Aorta (tissue), 5 donors: ENCODE results near the gene SLC38A4. TPM values are rescaled to one million over a fixed set of nuclear protein-coding genes. Genes with fewer than 3 reads are reported as not detected.

Experiments
- ATAC-seq: fragments of 200-7000 bp; cut with Tn5 transposase; one replicate; pipeline ENCODE4 v1.9.1; 2022; ENCODE audit warnings: moderate library complexity; ENCODE audit not compliant: low FRiP score
- DNase-seq, 2 donors: peaks; one replicate each; pipeline ENCODE4 v3.0.0-alpha.2; 2020
- H3K27ac ChIP-seq, 2 donors: one replicate each; pipeline ENCODE4 v1.5.1; 2013; ENCODE audit warnings: low read length in 2 of 2, mild to moderate bottlenecking in 2 of 2, moderate library complexity in 2 of 2, control low read depth in 1 of 2, inconsistent platforms in 1 of 2, low read depth in 1 of 2
- H3K27me3 ChIP-seq, 2 donors: one replicate each; pipeline ENCODE4 v1.6.1; 2013; ENCODE audit warnings: control low read depth in 1 of 2, low read length in 1 of 2, mild to moderate bottlenecking in 1 of 2, moderate library complexity in 1 of 2; ENCODE audit not compliant: insufficient read depth in 2 of 2, control insufficient read depth in 1 of 2
- H3K36me3 ChIP-seq, 2 donors: one replicate each; pipeline ENCODE4 v1.6.1; 2013; ENCODE audit warnings: control low read depth in 1 of 2, low read length in 1 of 2, mild to moderate bottlenecking in 1 of 2; ENCODE audit not compliant: insufficient read depth in 2 of 2, control insufficient read depth in 1 of 2
- H3K4me1 ChIP-seq, 2 donors: one replicate each; pipeline ENCODE4 v1.6.1; 2013; ENCODE audit warnings: low read length in 2 of 2, control low read depth in 1 of 2, mild to moderate bottlenecking in 1 of 2, moderate library complexity in 1 of 2; ENCODE audit not compliant: insufficient read depth in 2 of 2, control insufficient read depth in 1 of 2
- H3K4me3 ChIP-seq, 2 donors: one replicate each; pipeline ENCODE4 v1.5.1; 2013; ENCODE audit warnings: low read length in 2 of 2, control low read depth in 1 of 2, mild to moderate bottlenecking in 1 of 2
- H3K9me3 ChIP-seq: one replicate; pipeline ENCODE4 v1.6.1; 2013; ENCODE audit warnings: mild to moderate bottlenecking, low read length; ENCODE audit not compliant: control insufficient read depth
- WGBS, 2 donors: extraction: QIAGEN DNeasy Blood & Tissue Kit; methylation state at CpG; one replicate each; pipeline ENCODE4 v1.1.7; 2013; 5-methylcytosine and 5-hydroxymethylcytosine counted together
- intact Hi-C, 2 donors: fragments of 100-400 bp; cut with DNase I; formaldehyde crosslinking; loops; one replicate each; pipeline versions ENCODE4 v1.14.2 to v1.15.0; 2022
- polyA plus RNA-seq, 2 donors: library from polyadenylated mRNA; stranded (reverse); fragments of 200-250 nt; gene quantifications; one replicate each; pipeline ENCODE4 v1.2.3, GENCODE V29; 2013
- total RNA-seq, 2 donors: library from RNA; stranded (reverse); fragmentation: NEBNext Ultra II Directional; extraction: Animal tissue kit (Norgen Biotek cat#: 25700); gene quantifications; one replicate each; pipeline ENCODE4 v1.2.1, GENCODE V29; 2021
- donor health status: healthy with polysubstance abuse.
- donor health status: Bipolar disorder and iron deficiency.
- donor health status: DM: no; HTN: no; CAD: no.
- donor health status: DM: no; HTN: no; CAD: no.
- donor health status: DM: yes; HTN: yes; CAD: no.

SLC38A4 gene
- total and polyA plus RNA-seq, 4 donors: 0.03 to 0.65 (median 0.12) TPM; not detected in 1

GRCh38 chr12:46788072-46788887 lies 37.5 kb downstream of the SLC38A4 start:
- Histone ChIP-seq H3K9me3 (no peaks in the 10 kb centered on the region), H3K27me3 (no peaks in the 10 kb centered on the region), H3K4me3 (no peak overlapping the region), H3K4me1 (no peaks in the 10 kb centered on the region), H3K27ac (no peak overlapping the region), H3K36me3 (no peaks in the 10 kb centered on the region)
- ATAC-seq: no peak
- DNase-seq: no peak
- WGBS, 2 donors: 66 to 67% methylated on average over 5 of the region's 5 CpGs
- intact Hi-C loops: no loop called here

- no peaks in the 10 kb centered on the region for H3K4me1 ChIP-seq
- no peak overlapping the region for H3K27ac ChIP-seq
- ATAC-seq: no peak
- no peaks in the 10 kb centered on the region for H3K27me3 ChIP-seq
- intact Hi-C loops: no loop called here
- no peaks in the 10 kb centered on the region for H3K36me3 ChIP-seq
- no peak overlapping the region for H3K4me3 ChIP-seq
- DNase-seq: no peak
- no peaks in the 10 kb centered on the region for H3K9me3 ChIP-seq
- 86 to 88% methylated on average over 5 of the region's 5 CpGs for WGBS, 2 donors
These were observed 38.2 kb downstream of the SLC38A4 start for GRCh38 chr12:46787496-46788055.

- ATAC-seq (no peak), DNase-seq (no peak)
- Histone ChIP-seq H3K36me3 (no peaks in the 10 kb centered on the region), H3K4me1 (no peaks in the 10 kb centered on the region), H3K9me3 (no peaks in the 10 kb centered on the region), H3K27ac (no peak overlapping the region), H3K4me3 (no peak overlapping the region), H3K27me3 (no peaks in the 10 kb centered on the region)
- 51 to 52% methylated on average over 3 of the region's 3 CpGs for WGBS, 2 donors
- intact Hi-C loops: no loop called here
These were observed 39.0 kb downstream of the SLC38A4 start for GRCh38 chr12:46786774-46787173.

GRCh38 chr12:46785382-46785781 lies 40.4 kb downstream of the SLC38A4 start:
- ATAC-seq (no peak), DNase-seq (no peak)
- no peaks in the 10 kb centered on the region for H3K27me3 ChIP-seq
- no peak overlapping the region for H3K4me3 ChIP-seq
- no peaks in the 10 kb centered on the region for H3K4me1 ChIP-seq
- H3K9me3 ChIP-seq: no peaks in the 10 kb centered on the region
- H3K27ac ChIP-seq: no peak overlapping the region
- H3K36me3 ChIP-seq: no peaks in the 10 kb centered on the region
- 83 to 91% methylated on average over 3 of the region's 3 CpGs for WGBS, 2 donors
- intact Hi-C loops: no loop called here

GRCh38 chr12:46783871-46784270 lies 41.9 kb downstream of the SLC38A4 start:
- ATAC-seq (no peak), DNase-seq (no peak)
- H3K4me1 ChIP-seq: no peaks in the 10 kb centered on the region
- no peaks in the 10 kb centered on the region for H3K36me3 ChIP-seq
- intact Hi-C loops: no loop called here
- H3K27ac ChIP-seq: no peak overlapping the region
- H3K9me3 ChIP-seq: no peaks in the 10 kb centered on the region
- no peaks in the 10 kb centered on the region for H3K27me3 ChIP-seq
- H3K4me3 ChIP-seq: no peak overlapping the region
- 30 to 42% methylated on average over 5 of the region's 5 CpGs for WGBS, 2 donors

- DNase-seq: no peak
- Histone ChIP-seq H3K9me3 (no peaks in the 10 kb centered on the region), H3K36me3 (no peaks in the 10 kb centered on the region), H3K4me3 (no peak overlapping the region), H3K27ac (no peak overlapping the region), H3K27me3 (no peaks in the 10 kb centered on the region), H3K4me1 (no peaks in the 10 kb centered on the region)
- no peak for ATAC-seq
- intact Hi-C loops: no loop called here
These were observed 45.9 kb downstream of the SLC38A4 start for GRCh38 chr12:46779879-46780278.

- WGBS, 2 donors: 92 to 93% methylated on average over 1 of the region's 1 CpG
These were observed 46.7 kb downstream of the SLC38A4 start for GRCh38 chr12:46779063-46779462.

DNA sequence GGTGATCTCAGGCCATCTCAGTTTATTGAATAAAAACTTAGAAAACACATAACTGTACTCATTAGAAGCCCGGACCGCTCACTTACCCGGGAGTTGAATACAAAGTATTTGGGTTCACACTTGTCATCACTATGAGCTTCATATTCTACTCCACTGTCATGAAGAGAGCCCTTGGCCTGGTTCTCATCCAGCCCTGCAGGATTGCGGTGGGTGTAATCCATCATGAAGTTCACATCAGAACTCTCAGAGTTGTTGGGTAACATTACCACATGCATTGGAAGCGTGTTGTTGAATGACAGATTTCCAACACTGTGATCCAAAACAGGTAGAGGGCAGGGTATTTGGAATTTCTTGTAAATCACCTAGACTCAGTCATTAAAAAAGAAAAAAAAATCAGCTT lies 47.4 kb downstream of the SLC38A4 start:
- ATAC-seq (no peak), DNase-seq (no peak)
- no peaks in the 10 kb centered on the region for H3K36me3 ChIP-seq
- no peaks in the 10 kb centered on the region for H3K27me3 ChIP-seq
- no peak overlapping the region for H3K4me3 ChIP-seq
- no peak overlapping the region for H3K27ac ChIP-seq
- H3K9me3 ChIP-seq: no peaks in the 10 kb centered on the region
- intact Hi-C loops: no loop called here
- 95 to 96% methylated on average over 5 of the region's 5 CpGs for WGBS, 2 donors
- H3K4me1 ChIP-seq: peaks cover 0 to 2% of the 10 kb centered on the region in 2 donors

More at GRCh38 chr12:46779063-46779462, 46.7 kb downstream of the SLC38A4 start:
- Histone ChIP-seq H3K27ac (no peak overlapping the region), H3K36me3 (no peaks in the 10 kb centered on the region), H3K4me3 (no peak overlapping the region), H3K9me3 (no peaks in the 10 kb centered on the region), H3K4me1 (peaks cover 0 to 2% of the 10 kb centered on the region in 2 donors), H3K27me3 (no peaks in the 10 kb centered on the region)
- intact Hi-C loops: no loop called here
- DNase-seq: no peak
- no peak for ATAC-seq

DNA sequence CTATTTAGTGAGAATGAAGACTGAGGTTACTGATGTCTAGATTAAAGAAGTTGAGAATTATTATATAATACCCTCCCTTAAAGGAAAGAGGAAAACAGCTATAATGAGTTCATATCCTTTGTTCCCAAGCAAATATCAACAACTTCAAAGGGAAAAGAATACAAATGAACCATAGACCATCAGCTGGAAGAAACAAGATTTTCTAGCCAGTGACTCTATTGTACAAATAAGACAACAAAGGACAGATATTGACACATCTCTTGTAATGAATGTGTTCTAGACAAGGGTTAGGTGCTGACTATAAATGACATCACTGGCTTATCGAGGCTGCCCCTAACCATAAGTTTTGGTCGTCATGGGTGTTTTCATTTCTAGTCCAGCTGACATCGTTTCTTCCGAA lies 48.2 kb downstream of the SLC38A4 start:
- Histone ChIP-seq H3K9me3 (no peaks in the 10 kb centered on the region), H3K27me3 (no peaks in the 10 kb centered on the region), H3K4me1 (peaks cover 0 to 2% of the 10 kb centered on the region in 2 donors), H3K27ac (no peak overlapping the region), H3K36me3 (no peaks in the 10 kb centered on the region), H3K4me3 (no peak overlapping the region)
- no peak for DNase-seq
- 61 to 65% methylated on average over 4 of the region's 4 CpGs for WGBS, 2 donors
- intact Hi-C loops: no loop called here
- ATAC-seq: no peak
